ENCODE results near the gene RTN4IP1.
"Not testable (repeated sequence)": the region's sequence is repeated elsewhere in the genome, so short reads cannot be mapped to it uniquely, and the experiment has no call there.

RTN4IP1 gene

GRCh38 chr6:106574741-106575458 is 54.4 kb downstream of the RTN4IP1 start:
- no peak for DNase-seq

DNA sequence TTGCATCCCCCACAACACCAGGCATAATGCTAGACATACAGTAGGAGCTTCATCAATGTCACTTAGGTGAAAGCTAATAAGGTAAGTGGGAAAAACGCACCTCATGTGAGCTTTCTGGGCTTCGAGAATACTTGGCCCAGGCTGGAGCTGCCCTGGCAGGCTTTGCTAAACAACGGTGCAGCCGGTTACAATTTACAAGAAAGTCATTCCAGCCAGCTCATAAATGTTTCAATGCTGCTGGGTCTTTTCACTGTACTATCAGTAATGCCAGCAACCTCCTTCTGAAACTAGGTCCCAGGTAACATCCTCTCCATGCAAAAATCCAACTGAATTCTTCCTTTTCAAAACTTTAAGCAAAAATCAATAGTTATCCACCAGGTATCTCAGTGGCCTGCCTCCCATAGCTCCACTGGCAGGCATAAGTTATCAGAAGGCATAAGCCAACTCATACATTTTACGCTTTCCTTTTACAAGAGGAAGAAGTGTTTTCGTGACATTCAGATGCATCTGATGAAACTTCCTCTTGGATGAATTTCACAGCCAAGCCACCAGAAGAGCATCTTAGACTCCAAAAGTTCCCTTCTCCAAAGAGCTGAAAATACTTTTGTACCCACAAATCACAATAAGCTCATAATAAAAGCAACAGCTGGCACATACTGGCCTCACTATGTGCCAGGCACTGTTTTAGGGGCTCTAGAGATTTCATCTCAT is 56.3 kb downstream of the RTN4IP1 start:
- no peak for DNase-seq

DNA sequence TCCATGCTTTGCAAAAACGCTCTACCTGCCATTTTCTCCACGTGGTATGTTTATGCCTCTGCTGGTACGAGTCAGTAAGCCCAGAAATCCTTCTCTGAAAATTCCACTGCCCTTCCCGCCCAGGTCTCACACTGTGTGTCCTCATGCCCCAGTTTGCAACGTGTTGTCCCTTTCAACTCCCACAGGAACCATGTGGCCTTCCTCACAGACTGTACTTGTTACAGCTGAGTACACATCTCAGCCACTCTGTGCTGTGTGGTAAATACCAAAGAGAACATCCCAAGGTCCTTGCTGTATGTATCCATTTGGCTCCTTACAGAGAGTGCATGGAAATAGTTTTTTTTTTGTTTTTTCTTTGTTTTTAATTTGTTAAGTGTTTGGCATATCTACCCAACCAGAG is 56.9 kb downstream of the RTN4IP1 start:
- no peak for DNase-seq

- DNase-seq: no peak
Observed at GRCh38 chr6:106569428-106569827, 59.9 kb downstream of the RTN4IP1 start.

DNA sequence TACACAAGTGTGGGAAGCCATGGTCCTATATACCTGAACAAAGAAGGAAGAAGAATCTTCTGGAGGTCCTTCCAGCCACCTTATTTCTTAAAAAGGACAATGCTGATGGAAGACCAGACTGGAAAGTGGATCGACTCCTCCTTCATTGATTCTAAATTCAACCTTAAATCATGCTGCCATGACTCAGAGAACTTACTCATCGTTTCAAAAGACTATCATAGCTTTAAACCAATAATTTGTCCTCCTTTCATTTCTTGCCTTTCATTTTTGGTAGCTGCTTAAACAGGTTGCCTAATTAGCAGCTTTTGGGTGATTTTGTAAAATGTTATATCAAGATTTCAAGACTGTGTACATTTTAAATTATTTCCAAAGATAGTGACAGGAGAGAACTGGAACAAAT is 60.8 kb downstream of the RTN4IP1 start:
- DNase-seq: no peak

GRCh38 chr6:106564476-106564875 is 64.8 kb downstream of the RTN4IP1 start:
- DNase-seq: no peak

DNA sequence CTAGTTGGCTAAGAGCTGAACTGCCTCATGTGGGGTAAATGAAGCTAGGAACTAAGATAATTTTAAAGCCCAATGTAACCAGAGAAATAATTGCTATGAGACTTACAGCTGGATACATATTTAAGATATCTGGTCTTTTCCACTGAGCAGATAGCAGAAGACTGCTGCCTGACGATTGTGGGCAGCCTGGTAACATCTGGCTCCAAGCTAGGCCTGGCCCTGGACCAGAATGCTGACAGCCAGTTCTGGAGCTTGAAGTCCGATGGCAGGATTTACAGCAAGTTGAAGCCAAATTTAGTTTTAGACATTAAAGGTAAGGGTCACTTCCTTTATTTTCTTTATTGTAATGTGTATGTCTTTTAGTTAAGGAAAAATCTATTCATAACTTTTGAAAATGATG is 65.7 kb downstream of the RTN4IP1 start:
- no peak for DNase-seq

GRCh38 chr6:106561686-106562405 is 67.5 kb downstream of the RTN4IP1 start:
- no peak for DNase-seq

DNA sequence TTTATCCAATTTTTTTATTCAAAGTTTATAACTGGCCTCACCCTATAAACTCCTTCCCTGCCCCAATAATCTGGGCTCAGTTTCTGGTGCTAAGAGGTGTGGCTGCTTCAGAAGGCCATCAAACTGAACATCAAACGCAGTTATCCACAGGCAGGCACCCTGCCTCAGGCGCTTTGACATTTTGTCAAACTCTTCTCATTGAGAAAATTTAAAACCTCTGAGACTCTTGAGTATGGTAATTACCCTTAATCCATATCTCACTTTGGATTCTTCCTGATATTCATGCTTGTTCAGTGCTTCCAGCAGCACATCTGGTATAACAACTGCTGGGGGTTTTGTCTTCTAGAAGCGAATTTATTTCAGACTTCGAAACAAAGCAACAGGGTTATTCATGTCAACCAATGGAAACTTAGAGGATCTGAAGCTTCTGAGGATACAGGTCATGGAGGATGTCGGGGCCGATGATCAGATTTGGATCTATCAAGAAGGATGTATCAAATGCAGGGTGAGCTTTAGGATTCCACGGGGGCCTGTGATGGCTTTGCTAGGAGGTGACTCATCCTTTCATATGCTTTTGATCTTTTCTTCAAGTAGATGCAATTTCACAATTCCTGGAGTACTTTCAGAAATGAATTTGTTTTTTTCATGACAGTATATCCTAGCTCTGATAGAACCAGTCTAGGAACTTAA is 68.2 kb downstream of the RTN4IP1 start:
- no peak for DNase-seq

DNA sequence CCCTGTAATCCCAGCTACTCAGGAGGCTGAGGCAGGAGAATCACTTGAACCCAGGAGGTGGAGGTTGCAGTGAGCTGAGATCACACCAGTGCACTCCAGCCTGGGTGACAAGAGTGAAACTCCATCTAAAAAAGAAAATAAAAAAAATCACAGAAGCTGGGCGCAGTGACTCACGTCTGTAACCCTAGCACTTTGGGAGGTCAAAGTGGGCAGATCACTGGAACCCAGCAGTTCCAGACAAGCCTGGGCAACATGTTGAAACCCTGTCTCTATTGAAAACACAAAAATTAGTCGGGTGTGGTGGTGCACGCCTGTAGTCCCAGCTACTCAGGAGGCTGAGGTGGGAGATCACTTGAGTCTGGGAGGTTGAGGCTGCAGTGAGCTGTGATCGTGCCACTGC is 69.6 kb downstream of the RTN4IP1 start:
- not testable (repeated sequence) for DNase-seq

DNA sequence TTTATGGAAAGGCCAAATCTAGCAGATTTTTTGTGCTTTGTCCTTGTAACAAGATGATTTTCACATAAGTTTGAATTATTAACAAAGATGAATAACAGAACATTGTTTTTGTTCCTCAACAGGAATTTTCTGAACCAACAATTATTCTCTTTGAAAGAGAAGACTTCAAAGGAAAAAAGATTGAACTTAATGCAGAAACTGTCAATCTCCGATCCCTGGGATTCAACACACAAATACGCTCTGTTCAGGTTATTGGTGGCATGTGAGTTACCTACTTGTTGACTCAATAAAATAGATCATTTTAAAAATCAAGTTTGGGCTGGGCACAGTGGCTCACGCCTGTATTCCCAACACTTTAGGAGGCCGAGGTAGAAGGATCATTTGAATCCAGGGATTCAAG is 70.9 kb downstream of the RTN4IP1 start:
- DNase-seq: no peak

- no peak for DNase-seq
Observed at GRCh38 chr6:106557837-106558236, 71.5 kb downstream of the RTN4IP1 start.

DNA sequence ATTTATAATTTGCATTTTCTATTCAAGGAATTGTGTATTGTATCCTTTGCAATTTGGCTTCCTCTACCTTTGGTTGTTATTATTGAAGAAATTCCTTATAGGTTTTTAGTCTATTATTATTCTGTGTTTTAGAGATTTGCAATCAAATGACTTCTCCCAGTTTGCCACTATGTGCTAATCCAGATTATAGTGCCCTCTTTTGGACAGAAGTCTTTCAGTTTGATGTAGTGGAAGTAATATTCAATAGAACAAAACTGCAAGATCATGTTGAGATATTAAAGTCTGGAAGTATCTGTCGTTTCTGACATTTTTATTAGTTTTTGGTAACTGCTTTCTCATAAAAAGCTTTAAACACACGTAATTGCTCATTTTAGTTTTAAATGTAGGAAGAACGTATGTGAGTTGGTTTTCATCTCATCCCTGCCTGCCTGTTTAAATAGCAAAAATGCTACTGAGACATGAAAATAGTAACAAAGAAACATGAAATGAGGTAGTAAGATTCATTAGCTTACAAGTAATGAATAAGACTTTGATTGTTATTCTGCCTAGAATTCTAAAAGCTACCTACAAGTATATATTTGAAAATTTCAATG is 72.8 kb downstream of the RTN4IP1 start:
- no peak for DNase-seq

GRCh38 chr6:106555767-106556166 is 73.5 kb downstream of the RTN4IP1 start:
- DNase-seq: no peak

DNA sequence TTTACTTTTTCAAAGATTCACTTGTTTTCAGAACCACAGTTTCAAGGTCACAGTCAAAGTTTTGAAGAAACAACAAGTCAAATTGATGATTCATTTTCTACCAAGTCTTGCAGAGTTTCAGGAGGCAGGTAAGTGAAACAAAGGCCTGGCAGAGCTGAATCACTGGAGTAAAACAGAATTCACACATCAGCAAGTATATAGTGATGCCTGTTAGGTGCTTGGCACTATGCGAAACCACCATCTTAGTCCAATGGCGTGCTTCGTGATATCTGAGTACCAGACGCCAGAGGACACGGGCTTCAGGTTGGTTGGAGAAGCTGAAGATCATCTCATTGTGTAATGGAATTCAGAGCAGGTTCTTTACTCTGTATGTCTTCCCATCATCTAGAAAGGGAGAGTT is 75.9 kb downstream of the RTN4IP1 start:
- DNase-seq: no peak

DNA sequence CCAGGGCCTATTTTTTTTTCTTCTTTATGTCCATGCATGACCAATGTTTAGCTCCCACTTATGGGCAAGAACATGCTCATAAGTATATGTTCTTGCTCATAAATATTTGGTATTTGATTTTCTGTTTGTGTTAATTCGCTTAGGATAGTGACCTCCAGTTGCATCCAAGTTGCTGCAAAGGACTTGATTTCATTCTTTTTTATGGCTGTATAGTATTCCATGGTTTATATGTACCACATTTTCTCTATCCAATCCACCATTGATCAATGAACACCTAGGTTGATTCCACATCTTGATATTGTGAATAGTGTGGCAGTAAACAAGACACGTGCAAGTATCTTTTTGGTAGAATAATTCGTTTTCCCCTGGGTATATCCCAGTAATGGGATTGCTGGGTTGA is 78.1 kb downstream of the RTN4IP1 start:
- no peak for DNase-seq

DNA sequence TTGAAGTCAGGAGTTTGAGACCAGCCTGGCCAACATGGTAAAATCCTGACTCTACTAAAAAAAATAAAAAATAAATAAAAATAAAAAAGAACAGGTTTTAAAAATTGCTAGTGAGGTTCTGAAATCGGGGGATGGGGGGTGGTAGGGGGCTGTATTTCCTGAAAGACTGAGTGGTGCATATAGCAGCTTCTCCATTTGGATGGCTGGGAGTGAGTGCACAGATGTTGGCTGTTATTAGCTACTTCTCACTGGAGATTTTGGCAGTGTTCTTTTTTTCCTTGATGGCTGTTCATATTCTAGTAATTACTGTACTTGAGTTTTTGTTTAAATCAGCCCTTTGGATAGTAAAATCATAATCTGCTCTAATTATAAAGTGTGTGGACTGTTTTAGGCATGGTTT is 79.8 kb downstream of the RTN4IP1 start:
- no peak for DNase-seq

GRCh38 chr6:106548926-106549455 is 80.3 kb downstream of the RTN4IP1 start:
- not testable (repeated sequence) for DNase-seq

- no peak for DNase-seq
Observed at GRCh38 chr6:106547601-106548453, 81.5 kb downstream of the RTN4IP1 start.

DNA sequence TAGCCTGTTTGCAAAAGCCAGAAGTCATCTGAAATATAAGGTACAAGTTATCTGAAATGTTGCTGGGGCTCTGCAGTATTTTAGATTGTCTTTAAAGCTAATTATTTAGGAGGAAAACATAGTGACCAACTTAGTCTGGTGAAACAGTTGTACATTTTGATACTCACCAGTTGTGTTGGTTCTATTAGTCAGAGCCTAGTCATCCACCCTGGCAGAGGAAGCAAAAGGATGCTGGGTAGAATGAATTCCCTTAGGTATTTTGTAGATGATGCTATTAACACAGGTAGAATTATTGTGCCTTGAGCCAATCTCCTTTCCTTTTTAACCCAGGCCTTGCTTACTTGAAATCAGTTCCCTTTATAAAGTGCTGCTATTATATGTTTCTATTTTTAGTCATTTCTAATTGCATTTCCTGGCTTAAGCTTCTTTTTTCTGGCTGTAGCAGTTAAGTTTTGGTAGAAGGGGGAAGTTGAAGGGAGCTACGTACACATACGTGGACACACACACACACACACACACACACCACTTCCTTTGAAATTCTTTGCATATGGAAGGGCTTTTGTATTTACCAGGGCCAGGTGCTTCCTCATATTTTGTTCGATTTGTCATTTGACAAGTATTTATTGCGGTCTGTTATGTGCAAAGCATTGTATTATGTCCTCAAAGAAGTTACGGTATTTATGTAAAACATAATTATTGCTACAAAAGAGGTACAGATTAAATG is 82.4 kb downstream of the RTN4IP1 start:
- no peak for DNase-seq

- DNase-seq: no peak
Observed at GRCh38 chr6:106546261-106546690, 83.0 kb downstream of the RTN4IP1 start.
